ENCODE measurements around the gene RNF112.
"Not testable (repeated sequence)": the region's sequence is repeated elsewhere in the genome, so short reads cannot be mapped to it uniquely, and the experiment has no call there.

The RNF112 gene

GRCh38 chr17:19414396-19415280 lies 3.6 kb downstream of the RNF112 start:
- no peak for DNase-seq (ENCODE audit: low read depth)

- DNase-seq (ENCODE audit: low read depth): no peak
These were observed 4.3 kb downstream of the RNF112 start for GRCh38 chr17:19415311-19415710.

GRCh38 chr17:19415806-19416775 lies 5.1 kb downstream of the RNF112 start:
- no peak for DNase-seq (ENCODE audit: low read depth)

GRCh38 chr17:19417611-19418010 lies 6.6 kb downstream of the RNF112 start:
- no peak for DNase-seq (ENCODE audit: low read depth)

- DNase-seq (ENCODE audit: low read depth): no peak
These were observed 7.4 kb downstream of the RNF112 start for GRCh38 chr17:19418251-19418992.

GRCh38 chr17:19421219-19421618 lies 10.2 kb downstream of the RNF112 start:
- DNase-seq (ENCODE audit: low read depth): no peak

GRCh38 chr17:19421926-19422325 lies 10.9 kb downstream of the RNF112 start:
- DNase-seq (ENCODE audit: low read depth): no peak

GRCh38 chr17:19424934-19425868 lies 14.2 kb downstream of the RNF112 start:
- no peak for DNase-seq (ENCODE audit: low read depth)

GRCh38 chr17:19426631-19427030 lies 15.6 kb downstream of the RNF112 start:
- DNase-seq (ENCODE audit: low read depth): no peak

- no peak for DNase-seq (ENCODE audit: low read depth)
These were observed 20.7 kb downstream of the RNF112 start for GRCh38 chr17:19431691-19432090.

GRCh38 chr17:19433255-19433654 lies 22.2 kb downstream of the RNF112 start:
- no peak for DNase-seq (ENCODE audit: low read depth)

- DNase-seq (ENCODE audit: low read depth): no peak
These were observed 22.8 kb downstream of the RNF112 start for GRCh38 chr17:19433727-19434340.

- no peak for DNase-seq (ENCODE audit: low read depth)
These were observed 29.4 kb downstream of the RNF112 start for GRCh38 chr17:19440421-19440820.

- not testable (repeated sequence) for DNase-seq (ENCODE audit: low read depth)
These were observed 30.3 kb downstream of the RNF112 start for GRCh38 chr17:19441288-19441687.

GRCh38 chr17:19442731-19443130 lies 31.7 kb downstream of the RNF112 start:
- DNase-seq (ENCODE audit: low read depth): no peak

- DNase-seq (ENCODE audit: low read depth): no peak
These were observed 32.1 kb downstream of the RNF112 start for GRCh38 chr17:19443148-19443547.

GRCh38 chr17:19445105-19445504 lies 34.1 kb downstream of the RNF112 start:
- DNase-seq (ENCODE audit: low read depth): no peak

GRCh38 chr17:19446577-19446976 lies 35.5 kb downstream of the RNF112 start:
- not testable (repeated sequence) for DNase-seq (ENCODE audit: low read depth)

- DNase-seq (ENCODE audit: low read depth): peak; percentile 41
These were observed 36.1 kb downstream of the RNF112 start for GRCh38 chr17:19447085-19447583.

Measured in stimulated activated CD8-positive, alpha-beta memory T cell treated with anti-CD3 and anti-CD28 coated beads, Interleukin-7, amount 100 ng/mL, for 24 hours (primary cell).